HG02938 (cell line): ENCODE measurements around the gene MCCD1.
"Not testable (repeated sequence)": the region's sequence is repeated elsewhere in the genome, so short reads cannot be mapped to it uniquely, and the experiment has no call there.

Source experiments
- ATAC-seq: cut with Tn5 transposase; IDR thresholded peaks from one replicate; pipeline ENCODE4 v1.9.1; 2021; ENCODE audit warnings: mild to moderate bottlenecking, moderate library complexity; ENCODE audit not compliant: unreplicated experiment

MCCD1 gene

DNA sequence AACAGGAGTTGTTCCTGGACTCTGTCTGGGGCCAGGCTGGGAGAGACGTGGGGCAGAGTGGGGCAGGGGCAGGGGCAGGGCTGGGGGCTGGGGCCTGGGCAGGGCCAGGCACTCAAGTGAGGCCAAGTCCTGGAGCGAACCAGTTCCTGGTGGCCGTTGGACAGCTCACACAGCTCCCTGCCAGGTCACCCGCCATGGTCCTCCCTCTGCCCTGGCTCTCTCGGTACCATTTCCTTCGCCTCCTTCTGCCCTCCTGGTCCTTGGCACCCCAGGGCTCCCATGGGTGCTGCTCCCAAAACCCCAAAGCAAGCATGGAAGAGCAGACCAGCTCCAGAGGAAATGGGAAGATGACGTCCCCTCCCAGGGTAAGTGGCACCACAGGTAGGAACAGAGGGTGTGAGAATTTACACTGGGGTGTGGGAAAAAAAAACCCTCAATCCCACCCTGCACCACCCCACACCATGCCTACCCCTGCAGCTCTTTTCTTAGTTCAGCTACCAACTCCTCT lies at the start of gene MCCD1:
Gene MCCD1 (plus strand): TSS at position 142 of the 508 bp plus-strand sequence. CDS start 53 bp downstream, at position 195.
- ATAC-seq = no peak

- ATAC-seq = no peak
Measured at GRCh38 chr6:31479151-31479932, 49.4 kb upstream of the MCCD1 start.

DNA sequence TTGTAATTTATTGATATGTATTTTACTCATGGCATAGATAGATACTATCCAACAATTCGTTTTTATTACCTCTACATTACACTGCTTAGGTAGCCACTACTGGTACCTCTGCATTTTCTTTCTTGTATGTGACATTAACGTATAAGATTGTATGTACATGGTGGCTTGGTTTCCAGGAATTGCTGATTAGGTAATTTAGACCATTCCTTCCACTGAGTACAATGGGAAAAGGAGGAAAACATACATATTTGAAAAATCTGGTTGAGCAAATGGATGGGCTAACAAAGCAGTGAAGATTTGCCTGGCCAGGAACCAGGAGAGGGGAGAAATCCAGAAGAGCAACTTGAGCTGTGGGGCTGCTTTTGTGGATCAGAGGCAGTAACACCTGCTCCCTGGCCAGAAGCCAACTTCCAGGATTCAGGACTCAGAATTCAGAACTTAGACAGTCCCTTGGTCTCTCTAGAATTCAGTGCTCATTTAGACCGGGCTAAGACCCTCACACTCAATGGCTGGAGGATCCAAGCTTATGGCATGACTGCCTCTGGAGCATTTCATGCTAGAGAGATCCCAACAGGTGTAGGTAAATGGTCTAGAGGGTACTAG lies 48.7 kb upstream of the MCCD1 start:
- ATAC-seq = no peak

DNA sequence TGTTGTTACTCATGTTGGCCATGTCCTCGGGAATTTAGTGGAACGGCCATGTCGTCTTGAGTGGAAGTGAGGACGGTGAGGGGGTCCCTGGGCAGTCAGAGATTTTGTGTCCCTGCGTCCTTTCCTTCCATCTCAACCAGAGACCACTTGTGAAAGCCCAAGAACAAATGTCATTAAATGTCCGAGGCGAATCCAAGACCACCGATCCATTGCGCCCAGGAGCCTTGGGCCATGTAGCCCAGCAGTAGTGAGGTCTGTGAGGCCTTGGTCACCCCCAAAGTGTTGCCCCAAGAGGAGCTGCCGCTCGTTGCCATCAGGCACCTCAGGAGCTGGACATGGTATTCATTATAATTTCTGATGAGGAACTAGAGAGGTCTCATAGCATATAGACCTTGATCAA lies 48.2 kb upstream of the MCCD1 start:
- ATAC-seq = no peak

GRCh38 chr6:31483392-31483791 lies 45.4 kb upstream of the MCCD1 start:
- ATAC-seq = no peak

GRCh38 chr6:31485055-31485454 lies 43.7 kb upstream of the MCCD1 start:
- no peak for ATAC-seq

GRCh38 chr6:31486065-31486837 lies 42.5 kb upstream of the MCCD1 start:
- not testable (repeated sequence) for ATAC-seq

GRCh38 chr6:31487674-31488073 lies 41.1 kb upstream of the MCCD1 start:
- ATAC-seq = not testable (repeated sequence)

- no peak for ATAC-seq
Measured at GRCh38 chr6:31489086-31489485, 39.7 kb upstream of the MCCD1 start.

DNA sequence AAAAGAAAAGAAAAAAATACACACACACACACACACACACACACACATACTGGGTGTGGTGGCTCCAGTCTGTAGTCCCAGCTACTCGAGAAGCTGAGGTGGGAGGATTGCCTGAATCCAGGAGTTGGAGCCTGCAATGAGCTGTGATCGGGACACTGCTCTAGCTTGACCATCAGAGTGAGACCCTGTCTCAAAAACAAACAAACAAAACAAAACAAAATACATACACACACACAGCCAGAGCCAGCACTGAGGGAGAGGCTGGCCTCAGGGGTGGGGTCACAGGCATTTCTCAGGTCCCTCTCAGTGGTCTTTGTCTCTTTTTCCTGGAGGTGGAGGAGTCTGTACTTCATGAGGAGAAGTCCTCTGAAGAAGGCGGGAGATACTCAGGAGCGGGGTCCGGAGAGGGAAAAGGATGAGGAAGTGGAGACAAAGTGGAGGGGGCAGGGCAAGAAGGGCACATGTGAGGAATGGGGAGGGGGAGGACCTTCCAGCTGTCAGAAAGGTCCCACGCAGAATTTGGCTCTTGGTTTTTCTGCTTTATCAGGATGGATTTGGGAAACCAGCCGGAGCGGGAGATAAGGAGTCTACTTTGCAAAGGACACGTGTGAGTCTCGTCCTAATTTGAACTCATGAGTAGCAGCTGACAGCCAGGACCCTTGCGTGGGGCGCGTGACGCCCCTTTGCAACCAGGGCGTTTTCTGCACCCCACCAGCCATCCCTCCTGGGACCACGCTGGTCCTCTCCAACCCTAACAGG lies 38.5 kb upstream of the MCCD1 start:
- ATAC-seq = no peak

DNA sequence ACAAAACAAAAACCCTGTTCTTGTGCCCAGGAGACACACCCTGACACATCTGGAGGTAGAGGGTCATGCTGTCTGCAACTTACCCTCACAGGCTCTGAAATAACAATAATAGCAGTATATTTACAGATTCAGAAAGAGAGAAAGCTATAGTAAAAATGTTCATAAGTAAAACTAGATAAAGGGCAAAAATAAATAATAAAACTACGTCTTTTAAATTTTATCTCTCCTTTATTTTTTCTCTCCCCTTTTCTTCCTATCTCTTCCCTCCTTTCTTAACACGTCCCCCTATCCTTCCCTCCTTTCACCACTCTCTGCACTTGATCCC lies 35.2 kb upstream of the MCCD1 start:
- ATAC-seq = not testable (repeated sequence)

- no peak for ATAC-seq
Measured at GRCh38 chr6:31493875-31494694, 34.7 kb upstream of the MCCD1 start.

- ATAC-seq = no peak
Measured at GRCh38 chr6:31495580-31495979, 33.2 kb upstream of the MCCD1 start.

- not testable (repeated sequence) for ATAC-seq
Measured at GRCh38 chr6:31496826-31497225, 31.9 kb upstream of the MCCD1 start.

GRCh38 chr6:31497531-31498476 lies 31.0 kb upstream of the MCCD1 start, which contains the start of gene MICB:
Gene MICB (plus strand): TSS chr6:31498145. CDS start chr6:31498194, 49 bp downstream.
- ATAC-seq = no peak

- ATAC-seq = no peak
Measured at GRCh38 chr6:31498748-31499147, 30.0 kb upstream of the MCCD1 start.

DNA sequence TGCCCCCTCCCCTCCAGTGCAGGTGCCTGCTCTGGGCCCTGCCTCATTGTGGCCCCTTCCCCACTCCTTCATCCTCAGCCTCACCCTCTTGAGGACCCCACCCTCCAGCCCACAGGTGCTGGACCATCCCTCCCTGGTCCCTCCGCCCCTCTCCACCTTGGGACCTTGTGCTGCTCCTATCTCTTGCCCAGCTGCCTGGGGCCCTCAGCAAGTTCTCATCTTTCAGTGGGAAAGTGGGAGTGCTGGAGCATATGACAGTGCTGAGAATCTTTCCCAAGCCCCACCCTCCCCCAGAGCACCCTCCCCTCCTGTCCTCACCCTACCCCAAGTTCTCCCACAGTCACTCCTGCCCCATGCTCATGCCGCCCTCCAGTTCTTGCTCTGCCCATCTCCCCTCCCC lies 29.1 kb upstream of the MCCD1 start:
- not testable (repeated sequence) for ATAC-seq

- no peak for ATAC-seq
Measured at GRCh38 chr6:31502586-31502985, 26.2 kb upstream of the MCCD1 start.

- ATAC-seq = not testable (repeated sequence)
Measured at GRCh38 chr6:31509036-31509435, 19.7 kb upstream of the MCCD1 start.
